Measurements from ENCODE around the gene CETP.
"Not testable (repeated sequence)": the region's sequence is repeated elsewhere in the genome, so short reads cannot be mapped to it uniquely, and the experiment has no call there.

The CETP gene

GRCh38 chr16:56982695-56983094 lies 20.9 kb downstream of the CETP start:
- DNase-seq = no peak

GRCh38 chr16:56983211-56983751 lies 21.5 kb downstream of the CETP start:
- no peak for DNase-seq

GRCh38 chr16:56984639-56985038 lies 22.9 kb downstream of the CETP start:
- no peak for DNase-seq

GRCh38 chr16:56985288-56985961 lies 23.7 kb downstream of the CETP start:
- DNase-seq = peak; percentile 35

GRCh38 chr16:56985962-56986360 lies 24.2 kb downstream of the CETP start:
- DNase-seq = no peak

- no peak for DNase-seq
Observed at GRCh38 chr16:56986361-56986760, 24.6 kb downstream of the CETP start.

- not testable (repeated sequence) for DNase-seq
Observed at GRCh38 chr16:56986908-56987307, 25.2 kb downstream of the CETP start.

GRCh38 chr16:56987692-56988091 lies 25.9 kb downstream of the CETP start:
- no peak for DNase-seq

- no peak for DNase-seq
Observed at GRCh38 chr16:56988161-56988947, 26.6 kb downstream of the CETP start.

GRCh38 chr16:56988948-56989945 lies 27.5 kb downstream of the CETP start, which contains the start of gene NLRC5:
Gene NLRC5, plus strand, starts transcription at chr16:56989557. Its CDS starts 31,156 bp downstream, at chr16:57020713.
- peak; percentile 17 for DNase-seq

GRCh38 chr16:56989988-56990387 lies 28.2 kb downstream of the CETP start:
- DNase-seq = no peak

GRCh38 chr16:56990407-56991286 lies 28.9 kb downstream of the CETP start:
- DNase-seq = no peak

- DNase-seq = not testable (repeated sequence)
Observed at GRCh38 chr16:56992431-56992830, 30.7 kb downstream of the CETP start.

GRCh38 chr16:56993204-56993603 lies 31.5 kb downstream of the CETP start:
- no peak for DNase-seq

GRCh38 chr16:56994311-56994710 lies 32.6 kb downstream of the CETP start:
- no peak for DNase-seq

GRCh38 chr16:56995136-56995805 lies 33.5 kb downstream of the CETP start:
- no peak for DNase-seq

- no peak for DNase-seq
Observed at GRCh38 chr16:56997264-56997663, 35.5 kb downstream of the CETP start.

- no peak for DNase-seq
Observed at GRCh38 chr16:56997931-56998330, 36.2 kb downstream of the CETP start.

GRCh38 chr16:56998352-56998751 lies 36.6 kb downstream of the CETP start:
- no peak for DNase-seq

- DNase-seq = no peak
Observed at GRCh38 chr16:56998861-56999260, 37.1 kb downstream of the CETP start.
